Esophagus (tissue), 2 donors: ENCODE measurements around the gene PHOX2A. TPM values are rescaled to one million over a fixed set of nuclear protein-coding genes. Genes with fewer than 3 reads are reported as not detected.

ENCODE experiments used
- H3K27ac ChIP-seq, 2 donors: one replicate each; pipeline ENCODE4 v1.5.1; 2013; ENCODE audit warnings: low read depth in 2 of 2, mild to moderate bottlenecking in 2 of 2, inconsistent platforms in 1 of 2, low read length in 1 of 2, moderate library complexity in 1 of 2
- H3K27me3 ChIP-seq, 2 donors: one replicate each; pipeline ENCODE4 v1.6.1; 2013; ENCODE audit warnings: low read length in 2 of 2, control low read depth in 1 of 2, mild to moderate bottlenecking in 1 of 2; ENCODE audit not compliant: insufficient read depth in 2 of 2, control insufficient read depth in 1 of 2
- H3K36me3 ChIP-seq, 2 donors: one replicate each; pipeline ENCODE4 v1.6.1; 2013; ENCODE audit warnings: low read length in 1 of 2; ENCODE audit not compliant: control insufficient read depth in 2 of 2, insufficient read depth in 2 of 2
- H3K4me1 ChIP-seq, 2 donors: one replicate each; pipeline ENCODE4 v1.6.1; 2013; ENCODE audit warnings: low read length in 1 of 2; ENCODE audit not compliant: control insufficient read depth in 2 of 2, insufficient read depth in 2 of 2
- H3K4me3 ChIP-seq, 2 donors: one replicate each; pipeline ENCODE4 v1.5.1; 2013; ENCODE audit warnings: low read length in 2 of 2, mild to moderate bottlenecking in 2 of 2, low read depth in 1 of 2, moderate library complexity in 1 of 2
- H3K9me3 ChIP-seq, 2 donors: one replicate each; pipeline ENCODE4 v1.6.1; 2013; ENCODE audit warnings: mild to moderate bottlenecking in 2 of 2, low read depth in 1 of 2, low read length in 1 of 2, moderate library complexity in 1 of 2; ENCODE audit not compliant: control insufficient read depth in 2 of 2, insufficient read depth in 1 of 2
- WGBS, 2 donors: extraction: QIAGEN DNeasy Blood & Tissue Kit; methylation state at CpG; one replicate each; pipeline ENCODE4 v1.1.7; 2013; 5-methylcytosine and 5-hydroxymethylcytosine counted together
- polyA plus RNA-seq, 2 donors: library from polyadenylated mRNA; stranded (reverse); fragments of 200-250 nt; gene quantifications; one replicate each; pipeline ENCODE4 v1.2.3, GENCODE V29; 2013
- donor health status: healthy with polysubstance abuse.
- donor health status: Bipolar disorder and iron deficiency.

Gene PHOX2A
- polyA plus RNA-seq, 2 donors: not detected

- Histone ChIP-seq H3K9me3 (no peaks in the 10 kb centered on the region), H3K4me1 (no peaks in the 10 kb centered on the region), H3K36me3 (no peaks in the 10 kb centered on the region), H3K27me3 (no peaks in the 10 kb centered on the region), H3K4me3 (no peak overlapping the region), H3K27ac (no peak overlapping the region)
- 73 to 81% methylated on average over 5 of the region's 5 CpGs for WGBS, 2 donors
These were observed 7.6 kb upstream of the PHOX2A start for GRCh38 chr11:72251614-72252013.

- Histone ChIP-seq H3K27ac (no peak overlapping the region), H3K4me3 (no peak overlapping the region), H3K27me3 (no peaks in the 10 kb centered on the region), H3K9me3 (no peaks in the 10 kb centered on the region), H3K4me1 (no peaks in the 10 kb centered on the region), H3K36me3 (no peaks in the 10 kb centered on the region)
- WGBS, 2 donors: 86 to 88% methylated on average over 24 of the region's 24 CpGs
These were observed 6.9 kb upstream of the PHOX2A start for GRCh38 chr11:72250661-72251464.

DNA sequence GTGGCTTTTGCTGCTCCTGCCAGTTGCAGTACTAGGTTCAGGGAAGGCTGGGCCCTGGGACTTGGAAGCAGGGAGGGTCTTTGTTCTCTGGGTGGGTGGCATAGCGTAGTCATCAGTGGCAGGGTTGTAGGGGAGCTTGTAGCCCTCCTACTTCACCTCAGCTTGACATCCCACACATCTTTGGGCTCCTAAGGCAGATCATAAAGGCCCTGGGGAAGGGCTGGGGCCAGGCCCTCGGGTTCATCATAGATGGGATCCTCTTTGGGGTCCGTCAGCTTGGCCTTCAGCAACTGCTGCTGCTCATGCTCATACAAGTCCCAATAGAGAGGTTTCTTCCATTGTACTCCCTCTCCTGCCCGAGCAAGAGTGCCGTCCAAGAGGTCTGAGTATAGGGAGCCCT, 6.0 kb upstream of the PHOX2A start:
- Histone ChIP-seq H3K27ac (no peak overlapping the region), H3K36me3 (no peaks in the 10 kb centered on the region), H3K4me3 (no peak overlapping the region), H3K27me3 (no peaks in the 10 kb centered on the region), H3K9me3 (no peaks in the 10 kb centered on the region), H3K4me1 (no peaks in the 10 kb centered on the region)
- 85 to 87% methylated on average over 5 of the region's 5 CpGs for WGBS, 2 donors

- Histone ChIP-seq H3K36me3 (no peaks in the 10 kb centered on the region), H3K4me1 (peaks cover 0 to 2% of the 10 kb centered on the region in 2 donors), H3K27ac (no peak overlapping the region), H3K27me3 (peaks cover 0 to 14% of the 10 kb centered on the region in 2 donors), H3K4me3 (no peak overlapping the region), H3K9me3 (no peaks in the 10 kb centered on the region)
- WGBS, 2 donors: 36 to 40% methylated on average over 2 of the region's 2 CpGs
These were observed 3.6 kb upstream of the PHOX2A start for GRCh38 chr11:72247584-72247983.

DNA sequence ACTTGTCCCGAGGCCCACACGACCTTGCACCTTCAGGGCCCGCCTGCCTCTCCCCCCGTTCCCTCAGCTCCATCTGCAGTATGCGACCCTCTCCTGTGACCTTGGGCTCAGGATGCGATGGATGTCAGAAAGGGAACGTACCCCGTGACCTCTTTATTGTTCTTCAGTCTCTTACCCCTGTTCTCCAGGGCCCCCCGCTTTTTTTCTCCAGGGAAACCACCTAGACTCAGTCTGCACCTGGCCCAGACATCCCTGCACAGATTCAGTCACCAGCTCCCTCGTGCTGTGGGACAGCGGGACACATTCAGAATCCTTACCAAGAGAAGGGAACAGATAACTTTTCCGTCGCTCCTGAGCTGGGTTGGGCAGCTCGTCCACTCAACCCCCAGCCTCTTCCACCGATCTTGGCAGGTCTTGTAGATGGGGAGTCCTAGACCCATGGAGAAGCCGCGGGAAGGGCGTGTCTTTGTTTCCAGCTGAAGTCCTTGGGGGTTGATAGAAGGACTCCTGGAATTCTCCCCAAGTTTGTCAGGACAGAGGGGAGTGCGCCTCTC, 1.4 kb upstream of the PHOX2A start:
- no peak overlapping the region for H3K4me3 ChIP-seq
- 21 to 38% methylated on average over 14 to 19 of the region's 19 CpGs for WGBS, 2 donors
- H3K27ac ChIP-seq: no peak overlapping the region
- peaks cover 3% of the 10 kb centered on the region in 2 donors for H3K4me1 ChIP-seq
- H3K9me3 ChIP-seq: no peaks in the 10 kb centered on the region
- H3K27me3 ChIP-seq: peaks cover 0 to 17% of the 10 kb centered on the region in 2 donors
- no peaks in the 10 kb centered on the region for H3K36me3 ChIP-seq

GRCh38 chr11:72244361-72245262, 636 bp upstream of the PHOX2A start:
- Histone ChIP-seq H3K27ac (no peak overlapping the region), H3K4me1 (peaks cover 3 to 9% of the 10 kb centered on the region in 2 donors), H3K36me3 (no peaks in the 10 kb centered on the region), H3K9me3 (no peaks in the 10 kb centered on the region), H3K27me3 (peaks cover 0 to 17% of the 10 kb centered on the region in 2 donors), H3K4me3 (no peak overlapping the region)
- WGBS, 2 donors: 9 to 17% methylated on average over 46 of the region's 46 CpGs

DNA sequence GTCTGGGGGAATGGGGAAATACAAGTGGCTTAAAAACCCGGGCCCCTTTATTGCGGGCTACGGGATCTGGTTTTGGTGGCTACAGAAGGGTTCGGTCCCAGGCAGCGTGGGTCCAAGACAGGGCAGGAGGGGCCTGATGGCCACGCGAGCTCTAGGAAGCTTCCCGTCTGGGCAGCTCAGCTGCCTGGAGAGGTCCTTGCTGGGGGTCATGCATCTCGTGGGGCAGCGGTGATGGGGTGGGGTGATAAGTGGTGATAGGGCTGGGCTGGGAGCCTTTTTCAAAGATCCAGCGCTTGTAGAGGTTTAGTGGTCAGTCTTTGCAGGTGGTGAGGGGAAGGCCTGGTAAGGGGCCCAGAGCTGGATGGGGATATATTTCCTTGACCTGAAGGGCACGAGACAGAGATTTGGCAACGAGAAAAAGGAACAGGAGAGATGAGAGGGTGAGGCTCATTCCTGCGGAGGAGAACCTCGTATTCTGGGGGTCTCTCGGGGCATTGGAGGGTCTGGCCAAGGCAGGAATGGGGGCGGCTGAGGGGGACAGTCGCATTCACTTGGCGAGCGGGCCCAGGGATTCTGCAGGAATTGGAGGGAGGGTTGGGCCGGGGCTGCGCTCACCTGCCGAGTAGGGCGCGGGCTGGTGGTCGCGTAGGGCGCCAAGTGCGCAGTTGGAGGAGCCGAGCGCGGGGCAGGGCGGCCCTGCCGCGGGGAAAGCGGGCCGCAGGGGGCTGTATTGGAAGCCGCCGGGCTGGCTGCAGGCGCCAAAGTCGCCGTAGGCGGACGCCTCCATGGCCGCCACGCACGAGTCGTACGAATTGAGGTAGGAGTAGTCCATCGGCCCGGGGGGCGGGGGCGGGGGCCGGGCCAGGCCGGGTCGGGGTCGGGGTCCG, 560 bp downstream of the PHOX2A start:
- peak overlapping the region in 1 of 2 donors; percentile 5 for H3K4me3 ChIP-seq
- H3K27me3 ChIP-seq: peaks cover 0 to 17% of the 10 kb centered on the region in 2 donors
- no peak overlapping the region for H3K27ac ChIP-seq
- H3K4me1 ChIP-seq: peaks cover 3 to 12% of the 10 kb centered on the region in 2 donors
- no peaks in the 10 kb centered on the region for H3K36me3 ChIP-seq
- no peaks in the 10 kb centered on the region for H3K9me3 ChIP-seq
- 30 to 46% methylated on average over 32 to 58 of the region's 58 CpGs for WGBS, 2 donors

DNA sequence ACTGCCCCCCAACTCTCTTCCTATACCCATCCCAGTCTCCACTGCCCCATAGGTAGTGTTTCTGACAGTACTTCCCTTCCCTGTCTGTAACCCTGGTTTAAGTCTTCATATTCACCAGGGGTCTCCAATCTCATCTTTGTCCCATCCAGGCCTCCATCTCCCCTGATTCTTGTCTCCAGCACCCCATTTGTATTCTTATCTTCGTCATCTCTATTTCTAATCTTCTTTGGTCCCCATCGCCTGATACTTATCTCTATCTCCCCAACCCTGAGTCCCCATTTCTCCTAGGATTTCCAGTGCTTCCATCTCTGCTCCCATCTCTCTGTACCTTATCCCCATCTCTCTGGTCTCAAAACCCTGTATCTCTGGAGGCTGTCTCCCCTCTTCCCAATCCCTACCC, 1.8 kb downstream of the PHOX2A start:
- Histone ChIP-seq H3K4me1 (peaks cover 3 to 20% of the 10 kb centered on the region in 2 donors), H3K27me3 (peaks cover 0 to 17% of the 10 kb centered on the region in 2 donors), H3K27ac (no peak overlapping the region), H3K36me3 (peaks cover 0 to 6% of the 10 kb centered on the region in 2 donors), H3K4me3 (no peak overlapping the region), H3K9me3 (no peaks in the 10 kb centered on the region)
- 98% methylated on average over 2 of the region's 2 CpGs for WGBS, 2 donors
